ENCODE data around the gene IFNAR1.

- TF ChIP-seq CHD2 (IDR thresholded peaks at IDR 0.05; ENCODE audit: low read length, partially characterized antibody) (no peak), SMC3 (IDR thresholded peaks at IDR 0.05) (no peak)
- TF ChIP-seq, protein P1, sequence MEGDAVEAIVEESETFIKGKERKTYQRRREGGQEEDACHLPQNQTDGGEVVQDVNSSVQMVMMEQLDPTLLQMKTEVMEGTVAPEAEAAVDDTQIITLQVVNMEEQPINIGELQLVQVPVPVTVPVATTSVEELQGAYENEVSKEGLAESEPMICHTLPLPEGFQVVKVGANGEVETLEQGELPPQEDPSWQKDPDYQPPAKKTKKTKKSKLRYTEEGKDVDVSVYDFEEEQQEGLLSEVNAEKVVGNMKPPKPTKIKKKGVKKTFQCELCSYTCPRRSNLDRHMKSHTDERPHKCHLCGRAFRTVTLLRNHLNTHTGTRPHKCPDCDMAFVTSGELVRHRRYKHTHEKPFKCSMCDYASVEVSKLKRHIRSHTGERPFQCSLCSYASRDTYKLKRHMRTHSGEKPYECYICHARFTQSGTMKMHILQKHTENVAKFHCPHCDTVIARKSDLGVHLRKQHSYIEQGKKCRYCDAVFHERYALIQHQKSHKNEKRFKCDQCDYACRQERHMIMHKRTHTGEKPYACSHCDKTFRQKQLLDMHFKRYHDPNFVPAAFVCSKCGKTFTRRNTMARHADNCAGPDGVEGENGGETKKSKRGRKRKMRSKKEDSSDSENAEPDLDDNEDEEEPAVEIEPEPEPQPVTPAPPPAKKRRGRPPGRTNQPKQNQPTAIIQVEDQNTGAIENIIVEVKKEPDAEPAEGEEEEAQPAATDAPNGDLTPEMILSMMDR (IDR thresholded peaks at IDR 0.05), result no peak
Measured at GRCh38 chr21:33292724-33293123, 32.0 kb upstream of the IFNAR1 start.
